ENCODE results near the gene OR8A1. TPM values are rescaled to one million over a fixed set of nuclear protein-coding genes. Genes with fewer than 3 reads are reported as not detected.

Gene OR8A1
- total and polyA plus RNA-seq, 2 of the 4 experiments (the other 2 are of a cell fraction) = not detected

- H4K5ac ChIP-seq (ENCODE audit: low read depth, low read length) = no peak overlapping the region
- BruUV-seq (replicated peaks) = no TSS peak
- POLR2A ChIA-PET (ENCODE audit: unreplicated experiment) = no interaction called here
Measured at GRCh38 chr11:124586238-124586860, 16.6 kb downstream of the OR8A1 start.

More at GRCh38 chr11:124586238-124586860, 16.6 kb downstream of the OR8A1 start:
- H3K4me2 ChIP-seq (ENCODE audit: low read depth, low read length) = no peak overlapping the region
- no peak overlapping the region for H2BK20ac ChIP-seq (ENCODE audit: low read depth, low read length)
- H3K79me1 ChIP-seq (ENCODE audit: low read depth in 1 of 2, low read length in 2 of 2) = no peaks in the 10 kb centered on the region
- H2BK5ac ChIP-seq (ENCODE audit: low read depth, low read length, poor library complexity, severe bottlenecking) = no peak overlapping the region
- H2BK120ac ChIP-seq (ENCODE audit: low read depth, low read length) = no peak overlapping the region
- ATAC-seq (ENCODE audit: low read depth) (no peak; the same call in 1 of the 2 replicates), DNase-seq (peak; percentile 66)
- no peak overlapping the region for H3K18ac ChIP-seq (ENCODE audit: low read depth, low read length)
- intact Hi-C loops (cut with micrococcal nuclease) = loop anchor here (1.0 kb wide), 2 partner anchors 171 to 515 kb away; no protein-coding TSS in a partner anchor
- no peak overlapping the region for H3K23ac ChIP-seq (ENCODE audit: low read depth, low read length)
- H3K56ac ChIP-seq (ENCODE audit: extremely low read depth, insufficient read depth, low read length) = no peak overlapping the region
- TF ChIP-seq RAD21 (IDR thresholded peaks at IDR 0.05; ENCODE audit: low read length) (peak; percentile 60), FOS (IDR thresholded peaks at IDR 0.05; ENCODE audit: low read depth, low read length) (no peak), CTCF (conservative IDR thresholded peaks at IDR 0.05; ENCODE audit: low read depth, low read length) (peak; percentile 76), SMC3 (IDR thresholded peaks at IDR 0.05; ENCODE audit: low read depth, low read length) (peak; percentile 85)
- peaks cover 25% of the 10 kb centered on the region for H3K27me3 ChIP-seq (ENCODE audit: control insufficient read depth, insufficient read depth, low read length)
- H4K20me1 ChIP-seq (ENCODE audit: insufficient read depth, low read length) = no peaks in the 10 kb centered on the region
- no peak overlapping the region for H3K27ac ChIP-seq (ENCODE audit: insufficient read depth, low read length)
- in situ Hi-C loops (cut with MboI; ENCODE audit: low sequenced_read_pairs) = loop anchor here (5.0 to 25.0 kb wide), 2 partner anchors 169 to 524 kb away; no protein-coding TSS in a partner anchor
- H3K36me3 ChIP-seq (ENCODE audit: control insufficient read depth, insufficient read depth, low read length) = no peaks in the 10 kb centered on the region
- no peak overlapping the region for H3K4me3 ChIP-seq (ENCODE audit: insufficient read depth, low read depth, low read length)
- H3K4ac ChIP-seq (ENCODE audit: low read depth, low read length) = no peak overlapping the region
- CTCF ChIA-PET = interaction anchor here (0.6 to 1.6 kb wide), 5 partner anchors 18 to 517 kb away, joined by 3 to 10 read pairs (median 6); no protein-coding TSS in a partner anchor
- no peak overlapping the region for H3K14ac ChIP-seq (replicated peaks; ENCODE audit: low read depth, low read length)
- no CpG with 5 or more reads among the region's 3 CpGs for WGBS, 2 experiments (ENCODE audit: extremely low coverage in 2 of 2, insufficient read length in 1 of 2)
- no peak overlapping the region for H2AK9ac ChIP-seq (replicated peaks; ENCODE audit: low read depth, low read length, poor library complexity)
- H3K9me1 ChIP-seq (ENCODE audit: insufficient read depth, low read length) = no peaks in the 10 kb centered on the region
- H2BK15ac ChIP-seq (ENCODE audit: low read depth, low read length) = no peak overlapping the region
- no peaks in the 10 kb centered on the region for H3K9me3 ChIP-seq (ENCODE audit: control insufficient read depth, insufficient read depth, low read length)
- no peak overlapping the region for H3K9ac ChIP-seq (ENCODE audit: low read depth, low read length)
- dilution Hi-C loops (cut with HindIII; ENCODE audit: low sequenced_read_pairs, unreplicated experiment) = no loop called here
- H3K4me1 ChIP-seq (ENCODE audit: control insufficient read depth, insufficient read depth, low read length) = no peaks in the 10 kb centered on the region
- no peak overlapping the region for H4K91ac ChIP-seq (ENCODE audit: insufficient read depth, low read depth, low read length)
- H2AK5ac ChIP-seq (ENCODE audit: low read depth, low read length) = no peak overlapping the region
- no peak overlapping the region for H4K8ac ChIP-seq (ENCODE audit: low read depth in 2 of 2, low read length in 2 of 2)
- H2AFZ ChIP-seq (replicated peaks; ENCODE audit: low read length, poor library complexity) = no peak overlapping the region
